SJCRH30 (cell line): ENCODE measurements around the gene LTBP4. TPM values are rescaled to one million over a fixed set of nuclear protein-coding genes. Genes with fewer than 3 reads are reported as not detected.
"Not testable (repeated sequence)": the region's sequence is repeated elsewhere in the genome, so short reads cannot be mapped to it uniquely, and the experiment has no call there.

Experiments
- DNase-seq, 2 experiments: peaks; one replicate each; pipeline ENCODE4 v3.0.0-alpha.2; 2015 to 2020
- H3K27ac ChIP-seq: fragments of 250-450 bp; sonication (Bioruptor Pico); 2 replicates; pipeline ENCODE4 v1.5.1; 2020; ENCODE audit warnings: mild to moderate bottlenecking, moderate library complexity
- H3K27me3 ChIP-seq: fragments of 250-450 bp; sonication (Bioruptor Pico); 2 replicates; pipeline ENCODE4 v1.5.1; 2020; ENCODE audit warnings: mild to moderate bottlenecking, moderate library complexity
- H3K36me3 ChIP-seq: fragments of 250-450 bp; sonication (Bioruptor Pico); 2 replicates; pipeline ENCODE4 v1.5.1; 2020; ENCODE audit warnings: mild to moderate bottlenecking, moderate library complexity
- H3K4me1 ChIP-seq: fragments of 250-450 bp; sonication (Bioruptor Pico); 2 replicates; pipeline ENCODE4 v1.5.1; 2020; ENCODE audit warnings: mild to moderate bottlenecking, moderate library complexity
- H3K4me3 ChIP-seq: fragments of 250-450 bp; sonication (Bioruptor Pico); 2 replicates; pipeline ENCODE4 v1.5.1; 2020; ENCODE audit warnings: mild to moderate bottlenecking, moderate library complexity
- H3K9me3 ChIP-seq: fragments of 250-450 bp; sonication (Bioruptor Pico); replicated peaks from 2 replicates; pipeline ENCODE4 v1.5.1; 2020; ENCODE audit warnings: mild to moderate bottlenecking, moderate library complexity
- total RNA-seq: library from RNA; depleted of rRNA; stranded (reverse); fragments of >200 nt; shearing (Covaris generic); gene quantifications from 2 replicates; pipeline ENCODE4 v1.2.3, GENCODE V29; 2014

Gene LTBP4
- total RNA-seq, 1 experiment from 2014 or later: 5.6 TPM

DNA sequence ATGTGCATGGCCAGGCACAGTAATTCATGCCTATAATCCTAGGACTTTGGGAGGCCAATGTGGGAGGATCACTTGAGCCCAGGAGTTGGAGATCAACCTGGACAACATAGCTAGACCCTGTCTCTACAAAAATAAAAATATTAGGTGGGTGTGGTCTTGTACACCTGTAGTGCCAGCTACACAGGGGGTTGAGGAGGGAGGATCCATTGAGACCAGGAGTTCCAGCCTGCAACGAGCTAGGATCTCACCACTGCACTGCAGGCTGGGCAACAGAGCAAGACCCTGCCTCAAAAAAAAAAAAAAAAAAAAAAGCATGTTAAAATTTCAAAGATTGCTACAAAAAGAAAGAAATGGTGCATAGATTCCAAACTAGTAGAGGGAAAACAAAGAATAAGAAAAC is 37.2 kb downstream of the LTBP4 start:
- Histone ChIP-seq H3K9me3 (no peaks in the 10 kb centered on the region), H3K27me3 (peaks cover 13% of the 10 kb centered on the region), H3K27ac (no peak overlapping the region), H3K4me3 (no peak overlapping the region), H3K4me1 (0 out of 2 replicates have a peak, but pooled peaks cover 9% of the 10 kb centered on the region), H3K36me3 (no peaks in the 10 kb centered on the region)
- DNase-seq: no peak

DNA sequence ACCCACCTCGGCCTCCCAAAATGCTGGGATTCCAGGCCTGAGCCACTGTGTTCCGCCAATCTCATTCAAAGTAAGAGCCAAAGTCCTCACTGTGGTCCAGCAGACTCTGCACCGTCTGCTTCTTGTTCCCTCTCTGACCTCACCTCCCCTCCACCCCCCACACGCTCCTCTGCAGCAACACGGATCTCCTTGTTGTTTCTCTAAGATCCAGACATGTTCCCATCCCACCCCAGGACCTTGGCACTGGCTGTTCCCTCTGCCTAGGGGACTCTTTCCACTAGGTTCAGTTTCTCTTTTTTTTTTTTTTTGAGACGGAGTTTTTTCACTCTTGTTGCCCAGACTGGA is 38.4 kb downstream of the LTBP4 start:
- H3K9me3 ChIP-seq: no peaks in the 10 kb centered on the region
- H3K4me1 ChIP-seq: 0 out of 2 replicates have a peak, but pooled peaks cover 9% of the 10 kb centered on the region
- H3K27me3 ChIP-seq: peaks cover 2% of the 10 kb centered on the region; the same call in 1 of the 2 replicates
- no peak for DNase-seq
- H3K36me3 ChIP-seq: no peaks in the 10 kb centered on the region
- H3K27ac ChIP-seq: no peak overlapping the region
- H3K4me3 ChIP-seq: no peak overlapping the region

DNA sequence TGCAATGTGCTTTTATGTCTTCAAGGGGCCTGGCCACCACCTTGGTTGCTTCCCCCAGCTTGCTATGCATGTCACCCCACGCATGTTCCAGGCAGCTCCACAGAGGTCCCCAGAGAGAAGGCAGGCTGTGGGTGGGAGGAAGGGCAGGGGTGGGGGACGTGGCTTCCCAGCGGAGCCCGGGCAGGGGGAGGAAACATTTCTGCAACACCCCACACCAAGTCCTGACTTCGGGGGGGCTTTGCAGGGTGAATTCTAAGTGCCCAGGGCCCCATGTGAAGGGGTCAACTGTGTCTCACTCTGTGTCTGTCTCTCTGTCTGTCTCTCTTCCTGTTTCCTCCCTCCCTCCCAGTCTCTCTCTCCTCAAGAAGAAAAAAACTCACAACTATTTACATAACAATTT is 39.6 kb downstream of the LTBP4 start:
- Histone ChIP-seq H3K27me3 (peaks cover 2% of the 10 kb centered on the region; the same call in 1 of the 2 replicates), H3K36me3 (no peaks in the 10 kb centered on the region), H3K9me3 (no peaks in the 10 kb centered on the region), H3K4me3 (no peak overlapping the region), H3K4me1 (0 out of 2 replicates have a peak, but pooled peaks cover 9% of the 10 kb centered on the region), H3K27ac (no peak overlapping the region)
- DNase-seq: no peak

DNA sequence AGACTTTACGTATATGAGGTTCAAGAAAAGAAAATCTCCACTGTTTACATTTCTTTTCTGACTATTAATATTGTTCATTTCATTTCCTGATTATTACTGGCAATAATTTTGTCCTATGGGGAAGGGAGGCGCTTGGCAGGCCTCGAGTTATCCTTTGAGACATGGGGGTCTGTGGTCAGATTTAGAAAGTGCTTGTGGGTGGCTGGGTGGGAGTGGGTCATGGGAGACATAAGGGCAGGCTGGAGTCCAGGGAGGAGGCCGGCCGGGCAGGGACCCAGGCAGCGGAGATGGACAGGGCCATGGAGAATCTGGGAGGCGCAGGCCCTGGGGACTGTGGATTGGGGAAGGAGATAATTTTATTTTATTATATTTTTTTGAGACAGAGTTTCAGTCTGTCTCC is 40.1 kb downstream of the LTBP4 start:
- no peaks in the 10 kb centered on the region; the same call in 1 of the 2 replicates for H3K27me3 ChIP-seq
- no peak overlapping the region for H3K4me3 ChIP-seq
- no peaks in the 10 kb centered on the region for H3K36me3 ChIP-seq
- H3K4me1 ChIP-seq: 0 out of 2 replicates have a peak, but pooled peaks cover 12% of the 10 kb centered on the region
- H3K27ac ChIP-seq: no peak overlapping the region
- H3K9me3 ChIP-seq: no peaks in the 10 kb centered on the region
- no peak for DNase-seq

DNA sequence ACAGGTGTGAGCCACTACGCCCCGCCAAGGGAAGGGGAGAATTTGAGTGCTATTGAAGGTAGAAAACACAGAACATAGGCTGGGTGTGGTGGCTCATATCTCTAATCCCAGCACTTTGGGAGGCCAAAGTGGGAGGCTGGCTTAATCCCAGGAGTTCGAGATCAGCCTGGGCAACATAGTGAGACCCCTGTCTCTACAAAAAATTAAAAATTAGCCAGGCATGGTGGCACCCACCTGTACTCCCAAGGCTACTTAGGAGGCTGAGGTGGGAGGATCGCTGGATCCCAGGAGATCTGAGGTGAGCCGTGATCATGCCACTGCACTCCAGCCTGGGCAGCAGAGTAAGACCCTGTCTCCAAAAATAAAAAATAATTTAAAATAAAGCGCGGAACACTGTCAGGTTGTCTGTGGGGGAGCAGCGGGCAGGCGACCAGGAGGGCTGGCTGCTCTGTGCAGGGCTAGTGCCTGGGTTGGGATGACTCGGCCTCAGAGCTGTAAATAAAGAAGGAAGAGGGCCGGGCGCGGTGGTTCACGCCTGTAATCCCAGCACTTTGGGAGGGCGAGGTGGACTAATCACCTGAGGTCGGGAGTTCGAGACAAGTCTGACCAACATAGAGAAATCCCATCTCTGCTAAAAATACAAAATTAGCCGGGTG is 41.0 kb downstream of the LTBP4 start:
- H3K4me1 ChIP-seq: 0 out of 2 replicates have a peak, but pooled peaks cover 16% of the 10 kb centered on the region

DNA sequence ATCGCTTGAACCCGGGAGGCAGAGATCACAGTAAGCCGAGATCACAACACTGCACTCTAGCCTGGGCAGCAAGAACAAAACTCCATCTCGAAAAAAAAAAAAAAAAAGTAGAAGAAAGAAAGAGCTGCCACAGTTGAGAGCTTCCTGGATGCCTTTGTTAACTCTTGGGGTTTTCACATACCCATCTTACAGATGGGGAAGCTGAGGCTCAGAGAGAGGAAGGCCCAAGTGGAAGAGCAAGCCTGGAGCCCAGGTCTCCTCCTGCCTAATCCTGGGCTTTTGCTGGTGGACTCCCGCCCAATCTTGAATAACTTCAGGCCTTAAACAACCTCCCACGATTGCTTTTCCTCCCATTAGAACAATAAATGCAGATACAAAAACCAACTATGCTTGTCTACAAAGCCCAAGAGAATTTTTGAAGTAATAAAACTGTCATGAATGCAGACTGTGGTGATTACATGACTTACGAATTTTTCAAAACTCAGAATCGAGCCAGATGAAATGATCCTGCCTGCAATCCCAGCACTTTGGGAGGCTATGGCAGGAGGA is 41.7 kb downstream of the LTBP4 start:
- no peaks in the 10 kb centered on the region for H3K27me3 ChIP-seq
- no peak overlapping the region for H3K27ac ChIP-seq
- no peak overlapping the region for H3K4me3 ChIP-seq
- H3K36me3 ChIP-seq: no peaks in the 10 kb centered on the region
- no peak for DNase-seq
- H3K4me1 ChIP-seq: 0 out of 2 replicates have a peak, but pooled peaks cover 16% of the 10 kb centered on the region
- no peaks in the 10 kb centered on the region for H3K9me3 ChIP-seq

More for the DNA sequence above, 41.0 kb downstream of the LTBP4 start:
- no peaks in the 10 kb centered on the region for H3K36me3 ChIP-seq
- no peak overlapping the region for H3K4me3 ChIP-seq
- no peaks in the 10 kb centered on the region for H3K27me3 ChIP-seq
- no peak for DNase-seq
- H3K27ac ChIP-seq: no peak overlapping the region
- no peaks in the 10 kb centered on the region for H3K9me3 ChIP-seq

DNA sequence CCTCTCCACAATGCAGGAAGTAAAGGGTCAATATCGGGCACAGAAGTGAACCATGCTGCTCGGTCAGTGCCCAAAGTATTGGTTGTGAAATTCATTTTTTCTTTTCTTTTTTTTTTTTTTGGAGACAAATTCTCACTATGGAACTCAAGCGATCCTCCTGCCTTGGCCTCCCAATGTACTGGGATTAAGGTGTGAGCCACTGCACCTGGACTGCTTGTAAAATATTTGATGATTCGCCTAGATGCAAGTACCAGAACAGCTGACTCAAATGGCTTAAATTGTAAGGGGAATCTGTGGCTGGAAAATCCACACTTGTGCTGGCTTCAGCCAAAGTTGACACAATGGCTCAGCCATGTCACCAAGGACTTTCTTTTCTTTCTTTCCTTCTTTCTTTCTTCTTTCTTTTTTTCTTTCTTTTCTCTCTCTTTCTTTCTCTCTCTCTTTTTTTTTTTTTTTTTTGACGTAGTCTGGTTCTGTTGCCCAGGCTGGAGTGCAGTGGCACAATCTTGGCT is 45.6 kb downstream of the LTBP4 start:
- Histone ChIP-seq H3K4me1 (0 out of 2 replicates have a peak, but pooled peaks cover 7% of the 10 kb centered on the region), H3K9me3 (no peaks in the 10 kb centered on the region), H3K27me3 (no peaks in the 10 kb centered on the region), H3K27ac (no peak overlapping the region), H3K4me3 (no peak overlapping the region), H3K36me3 (no peaks in the 10 kb centered on the region)
- DNase-seq: no peak

DNA sequence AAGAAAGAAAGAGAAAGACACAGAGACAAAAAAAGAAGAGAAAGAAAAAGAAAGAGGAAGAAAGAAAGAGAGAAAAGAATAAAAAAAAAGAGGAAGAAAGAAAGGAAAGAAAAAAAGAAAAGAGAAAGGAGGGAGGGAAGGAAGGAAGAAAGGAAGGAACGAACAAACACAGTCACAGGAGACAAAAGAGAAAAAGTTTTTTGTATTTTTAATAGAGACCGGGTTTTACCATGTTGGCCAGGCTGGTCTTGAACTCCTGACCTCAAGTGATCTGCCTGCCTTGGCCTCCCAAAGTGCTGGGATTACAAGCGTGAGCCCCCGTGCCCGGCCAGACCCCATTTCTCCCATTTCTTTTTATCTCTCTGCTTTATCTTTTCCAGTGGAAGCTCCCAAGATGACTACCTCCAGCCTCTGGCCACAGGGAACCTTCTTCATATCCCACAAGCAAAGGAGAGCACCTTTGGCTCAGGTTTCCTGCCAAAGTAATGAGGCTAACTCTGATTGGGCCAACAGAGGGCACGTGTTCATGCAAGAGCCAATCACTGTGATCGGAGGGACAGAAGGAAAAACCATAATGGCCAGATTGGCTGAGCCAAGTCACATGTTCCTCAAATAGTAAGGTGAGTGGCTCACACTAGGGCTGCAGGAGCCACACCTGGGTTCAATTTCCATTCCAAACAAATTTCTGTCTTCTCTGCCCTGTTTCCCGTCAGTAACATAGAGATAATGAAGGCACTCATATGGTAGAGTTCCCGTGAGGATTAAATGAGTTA is 48.9 kb downstream of the LTBP4 start:
- not testable (repeated sequence) for H3K36me3 ChIP-seq, H3K27me3 ChIP-seq, H3K4me1 ChIP-seq, DNase-seq, H3K4me3 ChIP-seq, H3K27ac ChIP-seq, H3K9me3 ChIP-seq

DNA sequence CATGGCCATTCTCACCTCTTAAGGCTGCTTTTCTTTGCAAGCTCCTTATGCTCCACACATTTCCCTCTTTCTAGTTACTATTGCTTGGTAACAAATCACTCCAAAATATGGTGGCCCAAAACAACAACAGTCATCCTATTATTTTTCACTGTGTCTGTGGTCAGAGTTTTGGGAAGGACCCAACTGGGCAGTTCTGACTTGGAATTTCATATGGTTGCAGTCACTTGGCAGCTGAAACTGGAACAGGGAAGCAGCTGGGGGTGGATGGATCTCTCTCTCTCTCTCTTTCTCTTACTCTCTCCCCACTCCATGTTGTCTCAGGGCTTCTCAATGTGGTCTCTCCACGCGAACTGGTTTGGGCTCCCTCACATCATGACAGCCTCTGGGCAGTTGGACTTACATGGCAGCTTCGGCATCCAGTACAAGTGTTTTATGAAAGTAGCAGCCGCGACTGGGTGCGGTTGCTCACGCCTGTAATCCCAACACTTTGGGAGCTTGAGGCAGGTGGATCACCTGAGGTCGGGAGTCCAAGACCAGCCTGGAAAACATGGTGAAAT is 49.7 kb downstream of the LTBP4 start:
- H3K36me3 ChIP-seq: no peaks in the 10 kb centered on the region
- H3K4me1 ChIP-seq: 0 out of 2 replicates have a peak, but pooled peaks cover 6% of the 10 kb centered on the region
- H3K27me3 ChIP-seq: 0 out of 2 replicates have a peak, but pooled peaks cover 4% of the 10 kb centered on the region
- DNase-seq: no peak
- H3K4me3 ChIP-seq: no peak overlapping the region
- no peak overlapping the region for H3K27ac ChIP-seq
- H3K9me3 ChIP-seq: no peaks in the 10 kb centered on the region

DNA sequence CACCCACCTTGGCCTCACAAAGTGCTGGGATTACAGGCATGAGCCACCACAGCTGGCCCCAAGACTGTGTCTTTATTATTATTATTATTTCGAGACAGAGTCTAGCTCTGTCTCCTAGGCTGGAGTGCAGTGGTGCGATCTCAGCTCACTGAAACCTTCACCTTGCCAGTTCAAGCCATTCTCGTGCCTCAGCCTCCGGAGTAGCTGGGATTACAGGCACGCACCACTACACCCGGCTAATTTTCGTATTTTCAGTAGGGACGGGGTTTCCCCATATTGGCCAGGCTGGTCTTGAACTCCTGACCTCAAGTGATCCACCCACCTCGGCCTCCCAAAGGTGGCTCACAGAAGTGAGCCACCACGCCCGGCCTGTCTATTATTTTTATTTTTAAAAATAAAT is 51.1 kb downstream of the LTBP4 start:
- H3K9me3 ChIP-seq, H3K4me1 ChIP-seq, H3K36me3 ChIP-seq, H3K4me3 ChIP-seq, DNase-seq, H3K27me3 ChIP-seq, H3K27ac ChIP-seq: not testable (repeated sequence)

DNA sequence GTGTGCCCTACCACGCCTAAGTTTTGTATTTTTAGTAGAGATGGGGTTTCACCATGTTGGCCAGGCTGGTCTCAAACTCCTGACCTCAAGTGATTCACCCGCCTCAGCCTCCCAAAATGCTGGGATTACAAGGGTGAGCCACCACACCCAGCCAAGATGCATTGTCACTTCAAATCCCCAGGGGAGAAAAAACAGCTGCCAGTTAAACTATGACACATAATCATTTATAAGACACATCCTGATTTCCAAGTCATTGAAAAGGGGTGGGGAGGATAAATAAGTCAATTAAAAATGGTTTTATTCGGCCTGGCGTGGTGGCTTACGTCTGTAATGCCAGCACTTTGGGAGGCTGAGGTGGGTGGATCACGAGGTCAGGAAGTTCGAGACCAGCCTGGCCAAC is 54.5 kb downstream of the LTBP4 start:
- H3K4me3 ChIP-seq, DNase-seq, H3K9me3 ChIP-seq, H3K27ac ChIP-seq, H3K4me1 ChIP-seq, H3K36me3 ChIP-seq: not testable (repeated sequence)
- 0 out of 2 replicates have a peak, but pooled peaks cover 11% of the 10 kb centered on the region for H3K27me3 ChIP-seq

DNA sequence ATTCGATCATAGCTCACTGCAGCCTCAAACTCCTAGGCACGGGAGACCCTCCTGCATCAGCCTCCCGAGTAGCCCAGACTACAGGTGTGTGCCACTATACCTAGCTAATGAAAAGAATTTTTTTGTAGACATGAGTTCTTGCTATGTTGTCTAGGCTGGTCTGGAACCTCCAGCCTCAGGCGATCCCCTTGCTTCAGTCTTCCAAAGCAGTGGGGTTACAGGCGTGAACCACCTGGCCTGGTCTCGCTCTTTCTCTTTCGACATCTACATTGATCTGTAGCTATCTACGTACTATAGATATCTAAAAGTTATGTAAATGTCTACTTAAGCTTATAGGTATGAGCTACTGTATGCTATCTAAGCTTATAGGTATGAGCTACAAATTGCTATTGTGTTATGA is 56.9 kb downstream of the LTBP4 start:
- Histone ChIP-seq H3K9me3 (no peaks in the 10 kb centered on the region), H3K27ac (no peak overlapping the region), H3K4me1 (no peaks in the 10 kb centered on the region), H3K4me3 (no peak overlapping the region), H3K27me3 (0 out of 2 replicates have a peak, but pooled peaks cover 11% of the 10 kb centered on the region), H3K36me3 (no peaks in the 10 kb centered on the region)
- DNase-seq: no peak

DNA sequence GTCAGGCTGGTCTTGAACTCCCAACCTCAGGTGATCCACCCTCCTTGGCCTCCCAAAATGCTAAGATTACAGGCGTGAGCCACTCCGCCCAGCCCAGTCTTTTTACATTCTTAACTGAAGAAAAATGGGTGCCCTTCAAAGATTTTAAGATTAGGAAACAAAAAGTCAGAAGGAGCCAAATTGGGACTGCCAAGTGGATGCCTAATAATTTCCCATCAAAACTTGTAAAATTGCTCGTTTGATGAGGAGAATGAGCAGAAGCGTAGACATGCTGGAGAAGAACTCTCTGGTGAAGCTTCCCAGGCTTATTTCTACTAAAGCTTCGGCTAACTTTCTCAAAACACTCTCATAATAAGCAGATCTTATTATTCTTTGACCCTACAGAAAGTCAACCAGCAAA is 57.9 kb downstream of the LTBP4 start:
- H3K4me3 ChIP-seq: no peak overlapping the region

DNA sequence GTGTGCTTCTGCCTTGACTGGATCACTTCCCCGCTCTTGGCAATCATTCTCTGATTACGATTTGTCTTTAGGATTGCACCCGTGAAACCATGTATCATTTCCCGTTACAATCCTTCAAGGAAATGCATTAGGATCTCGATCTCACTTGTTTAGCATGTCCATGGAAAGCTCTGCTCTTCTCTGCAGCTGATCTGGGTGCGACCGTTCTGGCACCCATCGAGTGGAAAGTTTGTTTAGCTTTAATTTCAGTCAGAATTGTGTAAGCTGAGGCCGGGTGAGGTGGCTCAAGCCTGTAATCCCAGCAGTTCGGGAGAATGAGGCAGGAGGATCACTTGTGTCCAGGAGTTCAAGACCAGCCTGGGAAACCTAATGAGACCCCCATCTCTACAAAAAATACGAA is 58.4 kb downstream of the LTBP4 start:
- Histone ChIP-seq H3K36me3 (no peaks in the 10 kb centered on the region), H3K9me3 (no peaks in the 10 kb centered on the region), H3K4me1 (peaks cover 4% of the 10 kb centered on the region; the same call in 1 of the 2 replicates), H3K4me3 (no peak overlapping the region), H3K27ac (no peak overlapping the region), H3K27me3 (0 out of 2 replicates have a peak, but pooled peaks cover 8% of the 10 kb centered on the region)
- DNase-seq: no peak

More for the DNA sequence above, 57.9 kb downstream of the LTBP4 start:
- Histone ChIP-seq H3K27me3 (0 out of 2 replicates have a peak, but pooled peaks cover 8% of the 10 kb centered on the region), H3K36me3 (no peaks in the 10 kb centered on the region), H3K4me1 (peaks cover 4% of the 10 kb centered on the region; the same call in 1 of the 2 replicates), H3K27ac (no peak overlapping the region), H3K9me3 (no peaks in the 10 kb centered on the region)
- no peak for DNase-seq
